OCI-LY1 (cell line): ENCODE data around the gene ANKFN1.

ENCODE experiments used
- EZH2 ChIP-seq: fragments of 200-600 bp; sonication (generic), shearing (Covaris generic); IDR thresholded peaks from 2 replicates; pipeline ENCODE4 v1.8.0; 2017; ENCODE audit warnings: borderline replicate concordance, mixed run types, mild to moderate bottlenecking, antibody characterized with exemption, low read length, moderate library complexity, mixed read lengths
- TF ChIP-seq, protein P1 (sequence below): fragments of 200-600 bp; sonication (generic), shearing (Covaris generic); IDR thresholded peaks from 2 replicates; pipeline ENCODE4 v1.5.1; 2017; ENCODE audit warnings: mild to moderate bottlenecking, antibody characterized with exemption, low read length, moderate library complexity, mixed read lengths

GRCh38 chr17:56480501-56480900 lies 327.2 kb downstream of the ANKFN1 start:
- TF ChIP-seq, protein P1, sequence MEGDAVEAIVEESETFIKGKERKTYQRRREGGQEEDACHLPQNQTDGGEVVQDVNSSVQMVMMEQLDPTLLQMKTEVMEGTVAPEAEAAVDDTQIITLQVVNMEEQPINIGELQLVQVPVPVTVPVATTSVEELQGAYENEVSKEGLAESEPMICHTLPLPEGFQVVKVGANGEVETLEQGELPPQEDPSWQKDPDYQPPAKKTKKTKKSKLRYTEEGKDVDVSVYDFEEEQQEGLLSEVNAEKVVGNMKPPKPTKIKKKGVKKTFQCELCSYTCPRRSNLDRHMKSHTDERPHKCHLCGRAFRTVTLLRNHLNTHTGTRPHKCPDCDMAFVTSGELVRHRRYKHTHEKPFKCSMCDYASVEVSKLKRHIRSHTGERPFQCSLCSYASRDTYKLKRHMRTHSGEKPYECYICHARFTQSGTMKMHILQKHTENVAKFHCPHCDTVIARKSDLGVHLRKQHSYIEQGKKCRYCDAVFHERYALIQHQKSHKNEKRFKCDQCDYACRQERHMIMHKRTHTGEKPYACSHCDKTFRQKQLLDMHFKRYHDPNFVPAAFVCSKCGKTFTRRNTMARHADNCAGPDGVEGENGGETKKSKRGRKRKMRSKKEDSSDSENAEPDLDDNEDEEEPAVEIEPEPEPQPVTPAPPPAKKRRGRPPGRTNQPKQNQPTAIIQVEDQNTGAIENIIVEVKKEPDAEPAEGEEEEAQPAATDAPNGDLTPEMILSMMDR: no peak
- no peak for TF ChIP-seq EZH2
